Measurements from ENCODE around the gene PLEKHG7.

DNA sequence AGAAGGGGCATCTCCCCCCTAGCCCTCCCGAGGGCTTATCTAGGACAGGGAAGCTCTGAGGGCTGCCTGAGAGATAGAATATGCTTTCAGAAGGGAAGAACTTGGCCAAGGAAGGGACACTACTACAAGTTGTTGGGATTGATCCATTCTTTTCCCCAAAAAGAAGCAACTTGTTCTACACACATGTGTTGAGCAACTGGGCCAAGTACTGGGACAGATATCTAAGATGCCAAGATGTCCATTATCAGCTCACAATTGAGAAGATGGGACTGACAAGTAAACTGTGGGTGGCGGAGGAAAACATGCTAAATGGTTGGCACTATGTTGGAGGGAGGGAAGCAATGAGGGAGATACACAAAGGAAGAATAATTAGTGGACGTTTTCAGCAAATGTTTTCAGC, 30.9 kb downstream of the PLEKHG7 start:
- TF ChIP-seq CTCF (IDR thresholded peaks at IDR 0.05) (no peak), EZH2 (IDR thresholded peaks at IDR 0.05; ENCODE audit: borderline replicate concordance, insufficient read depth, low read depth, low read length, poor library complexity, severe bottlenecking) (no peak)

Measured in B cell (primary cell).